MM.1S (cell line): ENCODE results near the gene BACE2.

Experiments used
- DNase-seq: peaks from one replicate; pipeline ENCODE4 v3.0.0-alpha.2; 2015
- H2AFZ ChIP-seq: fragments of 300-600 bp; sonication (generic); 2 replicates; pipeline ENCODE4 v1.6.0; 2016; ENCODE audit warnings: antibody characterized with exemption, low read length
- H3F3A ChIP-seq: fragments of 300-600 bp; sonication (generic); 2 replicates; pipeline ENCODE4 v1.6.1; 2016; ENCODE audit warnings: mild to moderate bottlenecking, antibody characterized with exemption, low read length, moderate library complexity, mixed read lengths; ENCODE audit not compliant: insufficient read depth
- H3K27ac ChIP-seq: fragments of 300-600 bp; sonication (generic); 2 replicates; pipeline ENCODE4 v1.5.1; 2016; ENCODE audit warnings: mild to moderate bottlenecking, low read length
- H3K27me3 ChIP-seq: fragments of 300-600 bp; sonication (generic); replicated peaks from 2 replicates; pipeline ENCODE4 v1.6.0; 2016; ENCODE audit warnings: low read length; ENCODE audit not compliant: insufficient read depth
- H3K36me3 ChIP-seq: fragments of 300-600 bp; sonication (generic); replicated peaks from 2 replicates; pipeline ENCODE4 v1.6.1; 2016; ENCODE audit warnings: mild to moderate bottlenecking, low read length, mixed read lengths; ENCODE audit not compliant: insufficient read depth
- H3K4me1 ChIP-seq: fragments of 300-600 bp; sonication (generic); 2 replicates; pipeline ENCODE4 v1.6.1; 2016; ENCODE audit warnings: low read length, mixed read lengths
- H3K4me2 ChIP-seq: fragments of 300-600 bp; sonication (generic); 2 replicates; pipeline ENCODE4 v1.6.0; 2016; ENCODE audit warnings: low read depth, low read length
- H3K4me3 ChIP-seq: fragments of 300-600 bp; sonication (generic); 2 replicates; pipeline ENCODE4 v1.5.1; 2016; ENCODE audit warnings: low read length, mixed read lengths
- H3K79me2 ChIP-seq: fragments of 300-600 bp; sonication (generic); 2 replicates; pipeline ENCODE4 v1.6.1; 2016; ENCODE audit warnings: mixed run types, low read length, mixed read lengths
- H3K9ac ChIP-seq: fragments of 300-600 bp; sonication (generic); 2 replicates; pipeline ENCODE4 v1.6.1; 2016; ENCODE audit warnings: low read length, mixed read lengths
- H3K9me2 ChIP-seq: fragments of 300-600 bp; sonication (generic); replicated peaks from 2 replicates; pipeline ENCODE4 v1.6.1; 2016; ENCODE audit warnings: mild to moderate bottlenecking, low read length, mixed read lengths; ENCODE audit not compliant: insufficient read depth
- H3K9me3 ChIP-seq: fragments of 300-600 bp; sonication (generic); replicated peaks from 2 replicates; pipeline ENCODE4 v1.6.1; 2016; ENCODE audit warnings: mild to moderate bottlenecking, low read length, mixed read lengths; ENCODE audit not compliant: insufficient read depth
- H4K20me1 ChIP-seq: fragments of 300-600 bp; sonication (generic); 2 replicates; pipeline ENCODE4 v1.6.1; 2016; ENCODE audit warnings: mild to moderate bottlenecking, low read length, moderate library complexity, mixed read lengths; ENCODE audit not compliant: insufficient read depth
- EZH2 ChIP-seq: fragments of 300-600 bp; sonication (generic); optimal IDR thresholded peaks from 2 replicates; pipeline ENCODE3; 2017; ENCODE audit warnings: low read depth, mild to moderate bottlenecking, antibody characterized with exemption, low read length, mixed read lengths
- EZH2phosphoT487 ChIP-seq: fragments of 300-600 bp; sonication (generic); IDR thresholded peaks from 2 replicates; pipeline ENCODE4 v1.6.1; 2018; ENCODE audit warnings: antibody characterized with exemption, low read length
- TF ChIP-seq, protein P1 (sequence below): fragments of 300-600 bp; sonication (generic); IDR thresholded peaks from 2 replicates; pipeline ENCODE4 v1.5.1; 2016; ENCODE audit warnings: antibody characterized with exemption, low read length, mixed read lengths

BACE2 gene

DNA sequence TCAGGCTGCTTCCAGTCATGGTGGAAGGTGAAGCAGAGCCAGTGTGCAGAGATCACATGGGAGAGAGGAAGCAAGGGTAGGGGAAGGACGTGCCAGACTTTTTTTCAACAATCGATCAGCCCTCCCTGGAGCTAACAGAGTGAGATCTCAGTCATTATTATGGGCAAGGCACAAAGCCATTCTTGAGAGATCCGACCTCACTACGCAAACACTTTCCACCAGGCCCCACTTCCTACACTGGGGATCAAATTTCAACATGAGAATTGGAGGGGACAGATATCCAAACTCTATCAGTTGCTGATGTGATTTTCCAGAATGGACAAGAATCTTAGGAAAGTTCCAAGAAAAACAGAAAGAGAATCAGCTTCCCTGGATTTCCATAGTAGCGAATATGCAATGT lies 60.5 kb downstream of the BACE2 start:
- Histone ChIP-seq H3K79me2 (no peaks in the 10 kb centered on the region), H3F3A (no peaks in the 10 kb centered on the region), H4K20me1 (no peaks in the 10 kb centered on the region), H3K4me1 (no peaks in the 10 kb centered on the region), H3K27ac (no peak overlapping the region), H3K4me3 (no peak overlapping the region), H3K9me2 (no peaks in the 10 kb centered on the region), H3K36me3 (no peaks in the 10 kb centered on the region), H2AFZ (no peak overlapping the region), H3K4me2 (no peak overlapping the region), H3K9ac (no peak overlapping the region), H3K27me3 (no peaks in the 10 kb centered on the region), H3K9me3 (no peaks in the 10 kb centered on the region)
- DNase-seq, result no peak
- no peak for TF ChIP-seq EZH2

DNA sequence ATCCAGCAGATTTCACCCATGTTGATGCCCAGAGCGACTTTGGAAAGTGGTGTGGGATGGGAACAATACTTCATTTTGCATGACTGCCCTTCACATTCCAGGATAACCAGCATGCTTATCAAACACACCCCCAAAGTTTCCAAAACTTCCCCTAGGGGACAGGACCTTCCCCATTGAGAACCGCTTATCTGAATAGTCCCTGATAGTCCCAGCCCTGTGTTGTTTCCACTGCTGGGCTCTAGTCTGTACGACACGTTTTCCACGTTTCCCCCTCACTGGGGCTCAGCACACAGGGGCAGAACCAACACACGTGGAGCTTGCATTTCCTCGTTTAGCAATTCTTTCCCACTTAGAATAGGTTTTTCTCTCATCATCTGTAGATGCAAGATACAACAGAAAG lies 61.0 kb downstream of the BACE2 start:
- H3K27ac ChIP-seq, result no peak overlapping the region
- H4K20me1 ChIP-seq, result no peaks in the 10 kb centered on the region
- no peaks in the 10 kb centered on the region for H3K27me3 ChIP-seq
- no peak overlapping the region for H3K4me2 ChIP-seq
- H3K79me2 ChIP-seq, result no peaks in the 10 kb centered on the region
- H3K9me3 ChIP-seq, result no peaks in the 10 kb centered on the region
- no peak overlapping the region for H3K4me3 ChIP-seq
- no peak overlapping the region for H3K9ac ChIP-seq
- H3K9me2 ChIP-seq, result no peaks in the 10 kb centered on the region
- H3K4me1 ChIP-seq, result no peaks in the 10 kb centered on the region
- no peak overlapping the region for H2AFZ ChIP-seq
- no peak for DNase-seq
- no peak for TF ChIP-seq EZH2
- TF ChIP-seq, protein P1, sequence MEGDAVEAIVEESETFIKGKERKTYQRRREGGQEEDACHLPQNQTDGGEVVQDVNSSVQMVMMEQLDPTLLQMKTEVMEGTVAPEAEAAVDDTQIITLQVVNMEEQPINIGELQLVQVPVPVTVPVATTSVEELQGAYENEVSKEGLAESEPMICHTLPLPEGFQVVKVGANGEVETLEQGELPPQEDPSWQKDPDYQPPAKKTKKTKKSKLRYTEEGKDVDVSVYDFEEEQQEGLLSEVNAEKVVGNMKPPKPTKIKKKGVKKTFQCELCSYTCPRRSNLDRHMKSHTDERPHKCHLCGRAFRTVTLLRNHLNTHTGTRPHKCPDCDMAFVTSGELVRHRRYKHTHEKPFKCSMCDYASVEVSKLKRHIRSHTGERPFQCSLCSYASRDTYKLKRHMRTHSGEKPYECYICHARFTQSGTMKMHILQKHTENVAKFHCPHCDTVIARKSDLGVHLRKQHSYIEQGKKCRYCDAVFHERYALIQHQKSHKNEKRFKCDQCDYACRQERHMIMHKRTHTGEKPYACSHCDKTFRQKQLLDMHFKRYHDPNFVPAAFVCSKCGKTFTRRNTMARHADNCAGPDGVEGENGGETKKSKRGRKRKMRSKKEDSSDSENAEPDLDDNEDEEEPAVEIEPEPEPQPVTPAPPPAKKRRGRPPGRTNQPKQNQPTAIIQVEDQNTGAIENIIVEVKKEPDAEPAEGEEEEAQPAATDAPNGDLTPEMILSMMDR, result no peak
- TF ChIP-seq EZH2phosphoT487, result no peak
- H3K36me3 ChIP-seq, result no peaks in the 10 kb centered on the region
- no peaks in the 10 kb centered on the region for H3F3A ChIP-seq

DNA sequence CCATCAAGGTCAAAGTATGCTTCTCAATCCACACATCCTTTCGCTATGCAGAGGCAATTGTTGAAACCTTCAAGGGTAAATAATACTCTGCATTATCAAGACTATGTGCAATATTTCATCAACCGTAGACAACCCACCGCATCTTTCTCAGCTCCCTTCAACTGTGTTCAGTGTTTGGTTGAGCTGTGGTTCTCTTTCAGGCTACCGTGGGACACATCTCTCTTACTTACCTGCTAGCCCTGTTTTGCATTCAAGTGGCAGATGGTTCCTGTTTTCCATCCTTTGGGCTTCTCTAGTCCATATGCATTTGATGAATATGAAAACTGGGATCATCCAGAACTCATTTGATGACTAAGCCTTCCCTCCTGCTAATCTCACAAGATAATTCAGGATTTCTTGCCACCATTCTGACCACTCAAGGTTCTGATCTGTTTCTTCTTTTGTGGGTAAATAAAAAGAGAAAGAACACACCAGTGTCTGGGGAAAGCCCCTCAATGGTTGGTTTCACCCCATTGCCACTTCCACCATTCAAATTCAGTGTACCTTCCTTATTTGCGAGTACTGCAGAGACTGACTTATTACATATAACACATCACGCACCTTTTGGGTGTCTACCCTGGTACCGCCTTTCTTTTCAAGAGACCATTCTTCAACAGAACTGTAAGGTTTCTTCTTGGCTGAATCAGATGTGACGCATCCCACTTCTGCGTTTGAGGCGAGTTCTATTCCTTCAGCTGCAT lies 61.7 kb downstream of the BACE2 start:
- no peaks in the 10 kb centered on the region for H4K20me1 ChIP-seq

More for the DNA sequence above, 61.7 kb downstream of the BACE2 start:
- no peak overlapping the region for H3K27ac ChIP-seq
- no peaks in the 10 kb centered on the region for H3K4me1 ChIP-seq
- no peaks in the 10 kb centered on the region for H3K27me3 ChIP-seq
- H3K36me3 ChIP-seq, result no peaks in the 10 kb centered on the region
- H3K9me2 ChIP-seq, result no peaks in the 10 kb centered on the region
- no peaks in the 10 kb centered on the region for H3F3A ChIP-seq
- no peak overlapping the region for H3K9ac ChIP-seq
- TF ChIP-seq EZH2phosphoT487, result no peak
- no peak for TF ChIP-seq EZH2
- TF ChIP-seq, protein P1, result no peak
- no peak overlapping the region for H2AFZ ChIP-seq
- DNase-seq, result no peak
- H3K4me3 ChIP-seq, result no peak overlapping the region
- no peaks in the 10 kb centered on the region for H3K9me3 ChIP-seq
- no peak overlapping the region for H3K4me2 ChIP-seq
- no peaks in the 10 kb centered on the region for H3K79me2 ChIP-seq
